Mononuclear cell (primary cell): ENCODE measurements around the gene ACLY. TPM values are rescaled to one million over a fixed set of nuclear protein-coding genes. Genes with fewer than 3 reads are reported as not detected.
"Not testable (repeated sequence)": the region's sequence is repeated elsewhere in the genome, so short reads cannot be mapped to it uniquely, and the experiment has no call there.

Experiments used
- H3K27me3 ChIP-seq: 2 replicates; pipeline ENCODE4 v1.6.0; 2011; ENCODE audit warnings: low read length, control low read depth; ENCODE audit not compliant: insufficient read depth
- H3K4me1 ChIP-seq: 2 replicates; pipeline ENCODE4 v1.5.1; 2011; ENCODE audit warnings: mild to moderate bottlenecking, low read length, control low read depth; ENCODE audit not compliant: insufficient read depth
- H3K4me3 ChIP-seq: 2 replicates; pipeline ENCODE4 v1.5.1; 2011; ENCODE audit warnings: mild to moderate bottlenecking, low read length, moderate library complexity
- H3K9me3 ChIP-seq: 2 replicates; pipeline ENCODE4 v1.5.1; 2011; ENCODE audit warnings: low read depth, mild to moderate bottlenecking, control low read depth, low read length
- total RNA-seq: library from RNA; depleted of rRNA; stranded (reverse); fragments of >200 nt; gene quantifications from one replicate; pipeline ENCODE4 v1.2.3, GENCODE V29; 2012

ACLY gene
- total RNA-seq, 1 donor: 23.8 TPM

- Histone ChIP-seq H3K27me3 (no peaks in the 10 kb centered on the region), H3K4me3 (no peak overlapping the region), H3K9me3 (no peaks in the 10 kb centered on the region), H3K4me1 (no peaks in the 10 kb centered on the region)
These were observed 30.2 kb upstream of the ACLY start for GRCh38 chr17:41948762-41949460.

GRCh38 chr17:41944943-41945342 lies 26.2 kb upstream of the ACLY start:
- Histone ChIP-seq H3K4me3 (no peak overlapping the region), H3K9me3 (no peaks in the 10 kb centered on the region), H3K27me3 (no peaks in the 10 kb centered on the region), H3K4me1 (no peaks in the 10 kb centered on the region)

- no peak overlapping the region for H3K4me3 ChIP-seq
- H3K9me3 ChIP-seq: no peaks in the 10 kb centered on the region
- no peaks in the 10 kb centered on the region for H3K27me3 ChIP-seq
These were observed 24.7 kb upstream of the ACLY start for GRCh38 chr17:41943492-41943891.

GRCh38 chr17:41942626-41943373 lies 24.0 kb upstream of the ACLY start:
- no peak overlapping the region for H3K4me3 ChIP-seq
- no peaks in the 10 kb centered on the region for H3K9me3 ChIP-seq
- no peaks in the 10 kb centered on the region for H3K4me1 ChIP-seq
- H3K27me3 ChIP-seq: no peaks in the 10 kb centered on the region

More at GRCh38 chr17:41943492-41943891, 24.7 kb upstream of the ACLY start:
- no peaks in the 10 kb centered on the region for H3K4me1 ChIP-seq

- Histone ChIP-seq H3K9me3 (no peaks in the 10 kb centered on the region), H3K4me1 (no peaks in the 10 kb centered on the region), H3K4me3 (no peak overlapping the region), H3K27me3 (no peaks in the 10 kb centered on the region)
These were observed 22.4 kb upstream of the ACLY start for GRCh38 chr17:41941168-41941567.

- Histone ChIP-seq H3K9me3 (no peaks in the 10 kb centered on the region), H3K4me3 (no peak overlapping the region), H3K27me3 (no peaks in the 10 kb centered on the region), H3K4me1 (no peaks in the 10 kb centered on the region)
These were observed 20.9 kb upstream of the ACLY start for GRCh38 chr17:41939693-41940090.

- Histone ChIP-seq H3K9me3 (no peaks in the 10 kb centered on the region), H3K4me1 (no peaks in the 10 kb centered on the region), H3K4me3 (no peak overlapping the region)
These were observed 20.4 kb upstream of the ACLY start for GRCh38 chr17:41939044-41939692.

GRCh38 chr17:41937970-41938954 lies 19.5 kb upstream of the ACLY start:
- Histone ChIP-seq H3K9me3 (no peaks in the 10 kb centered on the region), H3K27me3 (no peaks in the 10 kb centered on the region), H3K4me3 (no peak overlapping the region), H3K4me1 (peaks cover 5% of the 10 kb centered on the region)

More at GRCh38 chr17:41939044-41939692, 20.4 kb upstream of the ACLY start:
- H3K27me3 ChIP-seq: no peaks in the 10 kb centered on the region

- H3K4me1 ChIP-seq: peaks cover 30% of the 10 kb centered on the region
These were observed 16.9 kb upstream of the ACLY start for GRCh38 chr17:41935641-41936040.

GRCh38 chr17:41932816-41933389 lies 14.2 kb upstream of the ACLY start:
- no peaks in the 10 kb centered on the region for H3K27me3 ChIP-seq
- no peak overlapping the region for H3K4me3 ChIP-seq

More at GRCh38 chr17:41935641-41936040, 16.9 kb upstream of the ACLY start:
- H3K9me3 ChIP-seq: no peaks in the 10 kb centered on the region
- H3K4me3 ChIP-seq: no peak overlapping the region
- H3K27me3 ChIP-seq: no peaks in the 10 kb centered on the region

GRCh38 chr17:41931715-41932114 lies 13.0 kb upstream of the ACLY start:
- not testable (repeated sequence) for H3K27me3 ChIP-seq, H3K4me3 ChIP-seq, H3K9me3 ChIP-seq
- peaks cover 47% of the 10 kb centered on the region for H3K4me1 ChIP-seq

More at GRCh38 chr17:41932816-41933389, 14.2 kb upstream of the ACLY start:
- Histone ChIP-seq H3K4me1 (peaks cover 47% of the 10 kb centered on the region), H3K9me3 (no peaks in the 10 kb centered on the region)

- Histone ChIP-seq H3K4me1 (peaks cover 47% of the 10 kb centered on the region), H3K4me3 (peak overlapping the region; percentile 49)
- H3K9me3 ChIP-seq, H3K27me3 ChIP-seq: not testable (repeated sequence)
These were observed 12.0 kb upstream of the ACLY start for GRCh38 chr17:41930833-41931156.

GRCh38 chr17:41930009-41930832 lies 11.5 kb upstream of the ACLY start, which contains the start of gene ODAD4:
TSS of gene ODAD4 (plus strand) at chr17:41930617. CDS start at chr17:41930724, 107 bp downstream.
- Histone ChIP-seq H3K4me3 (peak within 1 kb of the TSS; percentile 49), H3K27me3 (no peaks in the 10 kb centered on the region), H3K4me1 (peaks cover 47% of the 10 kb centered on the region), H3K9me3 (no peaks in the 10 kb centered on the region)
